Esophagus muscularis mucosa (tissue), 3 donors: ENCODE results near the gene ATRNL1.

ENCODE experiments used
- CTCF ChIP-seq, 3 experiments: fragments of 200-600 bp in 2 of 3; fragments of 450-650 bp in 1 of 3; sonication (generic) in 2 of 3; IDR thresholded peaks; one replicate each; pipeline ENCODE4 v1.5.1; 2017 to 2019; ENCODE audit warnings: antibody characterized with exemption in 3 of 3, mild to moderate bottlenecking in 2 of 3, moderate library complexity in 1 of 3
- EP300 ChIP-seq: sonication (generic); formaldehyde crosslinking; IDR thresholded peaks from one replicate; pipeline ENCODE4 v1.6.1; 2017; ENCODE audit warnings: antibody characterized with exemption

GRCh38 chr10:115727129-115727528, 634.0 kb downstream of the ATRNL1 start:
- TF ChIP-seq CTCF (IDR thresholded peaks at IDR 0.05): no peak
- TF ChIP-seq EP300: no peak
